Fibroblast of pulmonary artery (primary cell): ENCODE data around the gene DNAI1.
A peak's percentile ranks its signal among the peaks of the same experiment; 100 is the strongest.

Experiments
- DNase-seq: peaks from one replicate; pipeline ENCODE4 v3.0.0-alpha.2; 2010; ENCODE audit warnings: low read depth
- H3K4me3 ChIP-seq: replicated peaks from 2 replicates; pipeline ENCODE4 v1.5.1; 2011; ENCODE audit warnings: low read depth, mild to moderate bottlenecking, control low read depth, low read length, moderate library complexity
- CTCF ChIP-seq: IDR thresholded peaks from 2 replicates; pipeline ENCODE4 v1.5.1; 2011; ENCODE audit warnings: mild to moderate bottlenecking, control low read depth, low read length, inconsistent platforms; ENCODE audit errors: missing control alignments

The DNAI1 gene

GRCh38 chr9:34490360-34490759 is 31.8 kb downstream of the DNAI1 start:
- H3K4me3 ChIP-seq = no peak overlapping the region
- DNase-seq = no peak
- no peak for TF ChIP-seq CTCF

- no peak for TF ChIP-seq CTCF
- no peak overlapping the region for H3K4me3 ChIP-seq
- DNase-seq = no peak
These were observed 32.2 kb downstream of the DNAI1 start for GRCh38 chr9:34490760-34491159.

- DNase-seq = no peak
- H3K4me3 ChIP-seq = no peak overlapping the region
These were observed 33.0 kb downstream of the DNAI1 start for GRCh38 chr9:34491596-34491995.

GRCh38 chr9:34492051-34492450 is 33.4 kb downstream of the DNAI1 start:
- no peak overlapping the region for H3K4me3 ChIP-seq
- no peak for DNase-seq
- TF ChIP-seq CTCF = no peak

More at GRCh38 chr9:34491596-34491995, 33.0 kb downstream of the DNAI1 start:
- no peak for TF ChIP-seq CTCF

- no peak overlapping the region for H3K4me3 ChIP-seq
- DNase-seq = peak; percentile 70
- no peak for TF ChIP-seq CTCF
These were observed 35.4 kb downstream of the DNAI1 start for GRCh38 chr9:34493972-34494535.

- DNase-seq = peak; percentile 79
- no peak for TF ChIP-seq CTCF
- no peak overlapping the region for H3K4me3 ChIP-seq
These were observed 37.6 kb downstream of the DNAI1 start for GRCh38 chr9:34496149-34496712.

GRCh38 chr9:34498553-34498952 is 39.9 kb downstream of the DNAI1 start:
- no peak overlapping the region for H3K4me3 ChIP-seq
- no peak for TF ChIP-seq CTCF
- no peak for DNase-seq
